Stimulated activated CD4-positive, alpha-beta T cell treated with anti-CD3 and anti-CD28 coated beads, Interleukin-15, amount 100 ng/mL, for 1 hour (primary cell): ENCODE data around the gene TFCP2.

Experiments used
- DNase-seq, 2 donors: peaks; one replicate each; pipeline ENCODE4 v3.0.0-alpha.2; 2020; ENCODE audit warnings: low read depth in 1 of 2, low spot score in 1 of 2

TFCP2 gene

DNA sequence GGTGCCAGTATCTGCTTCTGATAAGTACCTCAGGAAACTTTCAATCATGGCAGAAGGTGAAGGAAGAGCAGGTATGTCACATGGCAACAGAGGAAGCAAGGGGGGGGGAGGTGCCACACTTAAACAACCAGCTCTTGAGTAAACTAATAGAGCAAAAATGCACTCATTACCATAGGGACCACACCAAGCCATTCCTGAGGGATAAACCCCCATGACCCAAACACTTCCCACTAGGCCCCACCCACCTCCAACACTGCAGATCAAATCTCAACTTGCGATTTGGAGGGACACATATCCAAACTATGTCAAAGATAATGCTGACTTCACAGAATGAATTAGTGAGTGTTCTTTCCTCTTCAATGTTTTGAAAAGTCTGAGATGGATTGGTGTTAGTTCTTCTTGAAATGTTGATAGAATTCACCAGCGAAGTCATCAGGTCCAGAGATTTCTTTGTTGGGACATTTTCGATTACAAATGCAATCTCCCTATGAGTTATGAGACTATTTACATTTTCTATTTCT lies 16.6 kb downstream of the TFCP2 start:
- no peak for DNase-seq

- DNase-seq: no peak
Observed at GRCh38 chr12:51152953-51153352, 20.0 kb downstream of the TFCP2 start.

DNA sequence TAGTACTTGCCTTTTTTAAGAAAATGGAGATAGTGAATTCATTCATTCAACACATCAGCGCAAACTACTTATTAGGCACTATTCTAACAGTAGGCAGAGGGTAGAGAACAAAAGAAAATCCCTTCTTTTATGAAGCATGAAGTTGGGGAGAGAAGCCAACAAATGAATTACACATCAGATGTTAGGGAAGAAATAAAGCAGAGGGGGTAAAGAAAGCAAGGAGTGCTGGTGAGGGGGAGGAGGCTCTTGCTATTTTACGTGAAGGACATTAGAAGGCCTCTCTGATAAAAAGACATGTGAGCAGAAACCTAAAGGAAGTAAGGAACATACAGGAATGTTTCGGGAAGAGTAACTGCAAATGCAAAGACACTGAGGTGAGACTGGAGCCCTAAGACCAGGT lies 22.2 kb downstream of the TFCP2 start:
- DNase-seq: no peak

- DNase-seq: no peak
Observed at GRCh38 chr12:51147309-51147708, 25.6 kb downstream of the TFCP2 start.

DNA sequence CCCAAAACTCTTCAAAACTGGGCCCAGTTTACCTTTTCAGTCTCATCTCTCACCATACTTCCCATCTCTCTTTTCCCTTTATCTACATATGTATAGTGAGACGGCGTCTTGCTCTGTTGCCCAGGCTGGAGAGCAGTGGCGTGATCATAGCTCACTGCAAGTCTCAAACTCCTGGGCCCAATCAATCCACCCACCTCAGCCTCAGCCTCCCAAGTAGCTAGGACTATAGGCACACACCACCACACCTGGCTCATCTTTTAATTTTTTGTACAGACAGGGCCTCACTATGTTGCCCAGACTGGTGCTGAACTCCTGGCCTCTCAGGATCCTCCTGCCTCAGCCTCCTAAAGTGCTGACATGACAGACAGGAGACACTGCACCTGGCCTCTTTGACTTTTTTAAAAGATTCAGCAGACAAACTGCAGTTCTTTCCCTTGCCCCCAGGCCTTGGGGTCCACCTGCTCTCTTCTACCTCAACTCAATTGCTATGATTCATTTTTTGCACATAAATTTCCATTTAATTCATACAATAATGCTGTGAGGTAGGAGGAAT lies 33.6 kb downstream of the TFCP2 start:
- DNase-seq: no peak

GRCh38 chr12:51132693-51133092 lies 40.2 kb downstream of the TFCP2 start:
- DNase-seq: no peak

GRCh38 chr12:51131745-51132521 lies 41.0 kb downstream of the TFCP2 start:
- DNase-seq: no peak

DNA sequence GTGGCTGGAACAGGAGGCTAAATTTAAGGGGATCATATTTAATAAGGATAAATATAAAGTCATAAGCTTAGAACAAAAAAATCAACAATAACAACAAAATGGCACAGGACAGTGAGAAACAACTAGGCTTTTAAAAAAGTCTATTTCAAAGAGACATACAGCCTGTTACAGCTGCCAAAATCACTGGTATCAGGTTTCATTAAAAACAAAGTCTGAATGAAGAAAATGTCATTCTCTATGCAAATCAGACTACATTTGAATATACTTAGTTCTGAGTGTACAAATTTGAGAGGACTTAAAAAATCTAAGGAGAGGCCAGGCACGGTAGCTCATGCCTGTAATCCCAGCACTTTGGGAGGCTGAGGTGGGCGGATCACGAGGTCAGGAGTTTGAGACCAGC lies 44.0 kb downstream of the TFCP2 start:
- no peak for DNase-seq

- no peak for DNase-seq
Observed at GRCh38 chr12:51127050-51127729, 45.7 kb downstream of the TFCP2 start.

DNA sequence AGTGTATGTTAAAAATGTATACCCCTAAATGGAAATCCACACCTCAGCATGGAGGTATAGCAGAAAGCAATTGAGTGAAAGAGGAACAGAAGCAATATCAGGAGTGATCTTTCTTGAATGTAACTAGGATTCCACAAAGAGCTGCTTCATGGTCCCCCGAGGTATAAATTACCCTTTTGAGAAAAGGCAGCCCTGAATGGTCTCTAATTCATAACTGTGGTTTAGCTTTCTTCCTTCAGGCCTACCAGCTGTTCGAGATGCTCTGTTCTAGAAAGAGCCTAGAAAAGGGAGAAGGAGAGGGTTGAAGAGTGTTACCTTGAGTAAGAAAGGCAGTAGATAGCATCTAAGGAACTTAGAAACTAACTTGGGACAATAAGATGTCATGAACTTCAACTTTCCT lies 46.6 kb downstream of the TFCP2 start:
- no peak for DNase-seq

GRCh38 chr12:51124504-51124903 lies 48.4 kb downstream of the TFCP2 start:
- no peak for DNase-seq

- DNase-seq: no peak
Observed at GRCh38 chr12:51122844-51123243, 50.1 kb downstream of the TFCP2 start.

DNA sequence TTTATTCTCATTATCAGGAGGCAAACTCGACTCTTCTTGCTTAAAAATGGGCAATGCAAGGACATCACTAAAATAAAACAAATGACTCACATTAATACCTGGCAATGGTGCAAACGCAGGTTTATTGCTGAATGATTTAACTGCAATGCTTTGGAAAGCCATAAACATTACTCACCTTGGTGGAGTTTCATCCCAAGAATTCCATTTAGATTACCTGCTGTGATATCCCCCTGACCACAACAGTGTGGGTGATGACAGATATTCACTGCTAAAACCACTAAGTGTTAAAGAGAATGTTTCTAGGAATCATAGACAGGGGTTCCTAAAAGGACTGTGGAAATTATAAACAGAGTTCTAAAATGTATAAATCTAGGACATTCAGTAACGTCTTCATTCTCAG lies 54.2 kb downstream of the TFCP2 start:
- no peak for DNase-seq

DNA sequence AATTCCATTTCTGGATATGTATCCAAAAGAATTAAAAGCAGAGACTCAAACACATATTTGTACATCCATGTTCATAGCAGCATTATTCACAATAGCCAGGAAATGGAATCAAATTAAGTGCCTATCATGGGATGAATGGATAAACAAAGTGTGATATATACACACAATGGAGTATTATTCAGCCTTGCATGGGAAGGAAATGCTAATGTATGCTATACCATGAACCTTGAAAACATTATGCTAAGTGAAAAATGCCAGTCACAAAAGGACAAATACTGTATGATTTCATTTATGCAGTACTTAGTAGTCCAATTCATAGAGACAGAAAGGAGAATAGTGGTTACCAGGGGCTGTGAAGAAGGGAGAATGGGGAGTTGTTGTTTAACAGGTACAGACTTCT lies 57.4 kb downstream of the TFCP2 start:
- no peak for DNase-seq

GRCh38 chr12:51108136-51108535 lies 64.8 kb downstream of the TFCP2 start:
- DNase-seq: no peak

GRCh38 chr12:51103977-51104376 lies 69.0 kb downstream of the TFCP2 start:
- no peak for DNase-seq

GRCh38 chr12:51098611-51099010 lies 74.3 kb downstream of the TFCP2 start:
- DNase-seq: no peak

DNA sequence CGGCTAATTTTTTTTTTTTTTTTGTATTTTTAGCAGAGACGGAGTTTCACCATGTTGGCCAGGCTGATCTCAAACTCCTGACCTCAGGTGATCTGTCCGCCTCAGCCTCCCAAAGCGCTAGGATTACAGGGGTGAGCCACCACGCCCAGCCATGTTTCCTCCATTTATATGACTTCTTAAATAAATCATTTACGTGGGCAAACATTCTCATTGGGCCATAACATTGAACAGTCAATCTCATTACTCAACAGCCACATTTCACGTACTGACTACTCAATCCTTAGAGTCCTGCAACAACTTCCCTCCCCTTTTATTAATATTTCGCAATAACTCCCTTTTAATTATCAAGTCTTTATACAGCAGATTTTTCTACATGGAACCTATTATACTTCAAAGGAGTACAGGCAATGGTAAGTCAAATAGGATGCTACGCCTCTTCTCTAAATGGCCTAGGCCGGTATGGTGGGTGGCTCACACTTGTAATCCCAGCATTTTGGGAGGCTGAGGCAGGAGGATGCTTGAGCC lies 82.2 kb downstream of the TFCP2 start:
- no peak for DNase-seq

GRCh38 chr12:51087818-51088217 lies 85.1 kb downstream of the TFCP2 start:
- no peak for DNase-seq

DNA sequence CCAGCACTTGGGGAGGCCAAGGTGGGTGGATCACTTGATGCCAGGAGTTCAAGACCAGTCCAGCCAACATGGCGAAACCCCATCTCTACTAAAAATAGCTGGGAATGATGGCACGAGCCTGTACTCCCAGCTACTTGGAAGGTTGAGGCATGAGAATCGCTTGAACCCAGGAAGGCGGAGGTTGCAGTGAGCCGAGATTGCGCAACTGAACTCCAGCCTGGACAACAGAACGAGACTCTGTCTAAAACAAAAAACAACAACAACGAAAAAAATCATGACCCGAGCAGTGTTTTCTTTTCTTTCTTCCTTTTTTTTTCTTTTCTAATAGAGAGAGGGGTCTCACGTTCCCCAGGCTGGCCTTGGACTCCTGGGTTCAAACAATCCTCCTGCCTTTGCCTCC lies 86.0 kb downstream of the TFCP2 start:
- DNase-seq: no peak

DNA sequence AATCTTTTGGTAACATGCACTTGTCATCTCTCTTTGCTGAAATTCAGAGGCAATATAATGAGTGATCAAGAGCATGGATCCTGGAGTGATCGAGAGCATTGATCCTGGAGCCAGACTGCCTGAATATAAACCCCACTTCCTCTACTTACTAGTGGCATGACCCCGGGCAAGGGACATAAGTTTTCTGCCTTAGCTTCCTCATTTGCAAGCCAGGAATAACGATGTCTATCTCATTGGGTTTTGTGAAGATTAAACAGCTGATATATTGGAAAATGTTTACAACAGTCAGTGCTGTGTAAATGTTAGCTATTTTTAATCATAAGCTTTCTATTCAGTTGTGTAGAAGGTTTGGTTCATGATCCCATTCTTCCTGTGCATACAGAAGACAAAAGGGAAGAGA lies 87.2 kb downstream of the TFCP2 start:
- DNase-seq: no peak
